ENCODE data around the gene TMEM200A.

GRCh38 chr6:130417951-130418350, 52.1 kb downstream of the TMEM200A start:
- no peak for TF ChIP-seq CTCF (IDR thresholded peaks at IDR 0.05)
- TF ChIP-seq POLR2A (IDR thresholded peaks at IDR 0.05), result no peak
- no peak for TF ChIP-seq EP300 (IDR thresholded peaks at IDR 0.05)
